Measurements from ENCODE around the gene HK1.

- TF ChIP-seq, protein P1, sequence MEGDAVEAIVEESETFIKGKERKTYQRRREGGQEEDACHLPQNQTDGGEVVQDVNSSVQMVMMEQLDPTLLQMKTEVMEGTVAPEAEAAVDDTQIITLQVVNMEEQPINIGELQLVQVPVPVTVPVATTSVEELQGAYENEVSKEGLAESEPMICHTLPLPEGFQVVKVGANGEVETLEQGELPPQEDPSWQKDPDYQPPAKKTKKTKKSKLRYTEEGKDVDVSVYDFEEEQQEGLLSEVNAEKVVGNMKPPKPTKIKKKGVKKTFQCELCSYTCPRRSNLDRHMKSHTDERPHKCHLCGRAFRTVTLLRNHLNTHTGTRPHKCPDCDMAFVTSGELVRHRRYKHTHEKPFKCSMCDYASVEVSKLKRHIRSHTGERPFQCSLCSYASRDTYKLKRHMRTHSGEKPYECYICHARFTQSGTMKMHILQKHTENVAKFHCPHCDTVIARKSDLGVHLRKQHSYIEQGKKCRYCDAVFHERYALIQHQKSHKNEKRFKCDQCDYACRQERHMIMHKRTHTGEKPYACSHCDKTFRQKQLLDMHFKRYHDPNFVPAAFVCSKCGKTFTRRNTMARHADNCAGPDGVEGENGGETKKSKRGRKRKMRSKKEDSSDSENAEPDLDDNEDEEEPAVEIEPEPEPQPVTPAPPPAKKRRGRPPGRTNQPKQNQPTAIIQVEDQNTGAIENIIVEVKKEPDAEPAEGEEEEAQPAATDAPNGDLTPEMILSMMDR (IDR thresholded peaks at IDR 0.05) = no peak
- no peak for TF ChIP-seq POLR2A (IDR thresholded peaks at IDR 0.05)
These were observed 17.1 kb upstream of the HK1 start for GRCh38 chr10:69261184-69261583.

Measured in uterus (tissue), 2 donors.